A549 (cell line): ENCODE data around the gene IFT80. TPM values are rescaled to one million over a fixed set of nuclear protein-coding genes. Genes with fewer than 3 reads are reported as not detected.

Source experiments
- ATAC-seq, 2 experiments: fragments of 200-7000 bp in 1 of 2; fragments of >200 bp in 1 of 2; cut with Nextera tagmentation in 1 of 2; cut with Tn5 transposase in 1 of 2; 3 replicates each; pipeline versions ENCODE4 v1.8.0 to v1.9.1; 2018 to 2020; ENCODE audit warnings: mild to moderate bottlenecking in 1 of 2, moderate library complexity in 1 of 2
- CTCF ChIA-PET: fragments of 300-600 bp; sonication (Branson Sonifier 250); formaldehyde crosslinking; extraction: SDS; loops from one replicate; lab custom pipeline; 2021; ENCODE audit warnings: antibody characterized with exemption, inconsistent platforms; lab: Yijun Ruan, JAX
- POLR2A ChIA-PET: fragments of 350-600 bp; formaldehyde crosslinking; extraction: SDS; loops from one replicate; lab custom pipeline; 2021; ENCODE audit warnings: antibody characterized with exemption, inconsistent platforms; lab: Yijun Ruan, JAX
- DNase-seq, 2 experiments: peaks; one replicate each; pipeline versions ENCODE4 v3.0.0 to v3.0.0-alpha.2; 2011 to 2016; ENCODE audit warnings: low read depth in 1 of 2, low spot score in 1 of 2
- FAIRE-seq: peaks from 2 replicates; lab custom pipeline; 2011; peaks lifted over from hg19 to GRCh38; lab: Jason Lieb, UNC
- H3K27ac ChIP-seq, 2 experiments: fragments of >200 bp; sonication (Bioruptor Twin); formaldehyde crosslinking; 3 replicates each; pipeline ENCODE4 v1.5.1; 2016 to 2017
- H3K4me1 ChIP-seq: fragments of >200 bp; sonication (Bioruptor Twin); formaldehyde crosslinking; 3 replicates; pipeline ENCODE4 v1.6.1; 2016
- H3K4me2 ChIP-seq: fragments of >200 bp; sonication (Bioruptor Twin); formaldehyde crosslinking; 3 replicates; pipeline ENCODE4 v1.6.1; 2016
- H3K4me3 ChIP-seq: fragments of >200 bp; sonication (Bioruptor Twin); formaldehyde crosslinking; 3 replicates; pipeline ENCODE4 v1.5.1; 2016
- H3K9me3 ChIP-seq: fragments of >200 bp; sonication (Bioruptor Twin); formaldehyde crosslinking; 3 replicates; pipeline ENCODE4 v1.6.1; 2016
- CEBPB ChIP-seq, 2 experiments: fragments of >200 bp in 1 of 2; sonication (Bioruptor Twin) in 1 of 2; formaldehyde crosslinking in 1 of 2; IDR thresholded peaks; 2 replicates each; pipeline ENCODE4 v1.6.1; 2012 to 2016
- JUN ChIP-seq, 2 experiments: fragments of >200 bp; sonication (Bioruptor Twin); formaldehyde crosslinking; IDR thresholded peaks; 2 replicates in 1 of 2; 3 replicates in 1 of 2; pipeline ENCODE4 v1.6.1; 2016 to 2017
- JUNB ChIP-seq: fragments of >200 bp; sonication (Bioruptor Twin); formaldehyde crosslinking; IDR thresholded peaks from 2 replicates; pipeline ENCODE4 v1.6.1; 2016
- MAFK ChIP-seq: fragments of 450-650 bp; IDR thresholded peaks from 2 replicates; pipeline ENCODE4 v1.6.1; 2014; ENCODE audit not compliant: partially characterized antibody
- MYC ChIP-seq: IDR thresholded peaks from 2 replicates; pipeline ENCODE4 v1.6.1; 2012; ENCODE audit warnings: mild to moderate bottlenecking, inconsistent platforms, low read length, improper control_type of control experiment, borderline replicate concordance
- NR3C1 ChIP-seq: fragments of >200 bp; sonication (Bioruptor Twin); formaldehyde crosslinking; IDR thresholded peaks from 3 replicates; pipeline ENCODE4 v1.6.1; 2017
- POLR2A ChIP-seq: IDR thresholded peaks from 2 replicates; pipeline ENCODE4 v1.6.1; 2012; ENCODE audit warnings: mild to moderate bottlenecking, low read length
- RARB ChIP-seq: fragments of 250-450 bp; sonication (Bioruptor Pico); IDR thresholded peaks from 2 replicates; pipeline ENCODE4 v1.8.0; 2021; ENCODE audit warnings: mild to moderate bottlenecking, moderate library complexity
- TFCP2L1 ChIP-seq: fragments of 250-450 bp; sonication (Bioruptor Pico); IDR thresholded peaks from 2 replicates; pipeline ENCODE4 v1.5.0; 2021; ENCODE audit warnings: mild to moderate bottlenecking
- TP53 ChIP-seq: fragments of 250-450 bp; sonication (Bioruptor Pico); IDR thresholded peaks from 2 replicates; pipeline ENCODE4 v1.5.0; 2021; ENCODE audit warnings: mild to moderate bottlenecking, moderate library complexity
- WGBS: methylation state at CpG from one replicate; pipeline ENCODE4 v1.1.6; 2017; ENCODE audit errors: missing lambda C conversion rate; 5-methylcytosine and 5-hydroxymethylcytosine counted together
- polyA plus RNA-seq, 4 experiments: library from polyadenylated mRNA; depleted of rRNA in 3 of 4; stranded (reverse); fragments of >200 nt; fragmentation: RNase III in 1 of 4; extraction: RNeasy Plus Mini Kit Qiagen cat#74134 plus additional on column Dnase treatment in 1 of 4; gene quantifications; 2 replicates in 3 of 4; 3 replicates in 1 of 4; pipeline ENCODE4 v1.2.3, GENCODE V29; 2011 to 2017
- TF ChIP-seq, protein P1 (sequence below): fragments of 150-350 bp; IDR thresholded peaks from 2 replicates; pipeline ENCODE4 v1.6.1; 2014; ENCODE audit warnings: low read depth, mild to moderate bottlenecking, low read length
- TF ChIP-seq, protein P2 (sequence below): fragments of 250-450 bp; sonication (Bioruptor Pico); IDR thresholded peaks from 2 replicates; pipeline ENCODE4 v1.5.0; 2020; ENCODE audit warnings: low read depth, mild to moderate bottlenecking, moderate library complexity
- TF ChIP-seq, protein P3 (sequence below): fragments of 200-600 bp; sonication (generic); IDR thresholded peaks from 2 replicates; pipeline ENCODE4 v1.6.1; 2016; ENCODE audit warnings: antibody characterized with exemption, mild to moderate bottlenecking, moderate library complexity
- TF ChIP-seq, protein P4 (sequence below): fragments of >200 bp; sonication (Bioruptor Twin); formaldehyde crosslinking; IDR thresholded peaks from 3 replicates; pipeline ENCODE4 v1.6.1; 2016
- TF ChIP-seq, protein P5 (sequence below): fragments of 450-650 bp; IDR thresholded peaks from 2 replicates; pipeline ENCODE4 v1.6.1; 2014; ENCODE audit warnings: antibody characterized with exemption

The IFT80 gene
- polyA plus RNA-seq, 2 of the 4 experiments (the other 2 are of a cell fraction) = 30.6 to 41.8 TPM

DNA sequence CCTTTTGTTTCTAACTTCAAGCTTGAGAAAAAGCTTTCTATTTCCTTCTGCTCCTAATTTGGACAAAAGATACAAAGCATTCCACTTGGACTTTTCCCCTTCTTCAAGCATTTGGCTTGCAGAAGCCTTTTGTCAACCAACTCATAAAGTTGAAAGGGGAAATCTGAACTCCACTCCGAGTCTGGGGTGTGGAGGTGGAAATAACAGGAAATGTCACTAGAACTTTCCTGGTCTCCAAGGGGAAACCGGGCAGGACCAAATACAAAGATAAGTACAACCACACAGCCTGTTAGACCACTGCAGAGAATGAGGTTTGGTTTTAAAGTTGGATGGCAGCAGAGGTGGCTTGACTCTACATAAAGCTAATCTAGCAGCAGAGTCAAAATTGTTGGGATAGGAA, 178.0 kb downstream of the IFT80 start (continued):
- TF ChIP-seq, protein P1, sequence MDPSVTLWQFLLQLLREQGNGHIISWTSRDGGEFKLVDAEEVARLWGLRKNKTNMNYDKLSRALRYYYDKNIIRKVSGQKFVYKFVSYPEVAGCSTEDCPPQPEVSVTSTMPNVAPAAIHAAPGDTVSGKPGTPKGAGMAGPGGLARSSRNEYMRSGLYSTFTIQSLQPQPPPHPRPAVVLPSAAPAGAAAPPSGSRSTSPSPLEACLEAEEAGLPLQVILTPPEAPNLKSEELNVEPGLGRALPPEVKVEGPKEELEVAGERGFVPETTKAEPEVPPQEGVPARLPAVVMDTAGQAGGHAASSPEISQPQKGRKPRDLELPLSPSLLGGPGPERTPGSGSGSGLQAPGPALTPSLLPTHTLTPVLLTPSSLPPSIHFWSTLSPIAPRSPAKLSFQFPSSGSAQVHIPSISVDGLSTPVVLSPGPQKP = no peak

DNA sequence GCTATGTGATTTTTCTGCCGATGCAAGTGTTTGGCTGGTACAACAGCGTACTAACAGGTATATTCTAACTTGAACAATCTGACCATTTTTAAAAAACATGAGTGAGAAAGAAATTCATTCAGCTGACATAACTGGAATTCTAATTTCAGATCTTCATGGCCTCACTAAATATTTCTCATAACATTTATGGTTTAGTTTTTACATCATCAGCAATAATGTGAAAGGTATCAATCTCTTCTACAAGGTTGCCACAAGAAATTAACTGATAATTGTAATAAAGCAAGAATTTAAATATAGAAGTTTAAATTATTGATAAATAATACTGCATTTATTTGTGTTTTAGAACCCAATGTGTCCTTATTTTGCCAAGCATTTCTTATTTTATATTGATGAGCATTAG, 179.0 kb downstream of the IFT80 start:
- Histone ChIP-seq H3K27ac (no peak overlapping the region), H3K4me1 (no peaks in the 10 kb centered on the region), H3K4me3 (no peak overlapping the region), H3K4me2 (no peak overlapping the region), H3K9me3 (no peaks in the 10 kb centered on the region)
- DNase-seq (no peak), FAIRE-seq (no peak), ATAC-seq (no peak)
- TF ChIP-seq MAFK (peak; percentile 52), CEBPB (IDR thresholded peaks at IDR 0.05) (no peak)
- WGBS = 90% methylated on average over 2 of the region's 2 CpGs
- POLR2A ChIA-PET = no interaction called here
- CTCF ChIA-PET = interaction anchor here (2.7 kb wide), 1 partner anchor 57 kb away, joined by 7 read pairs; no protein-coding TSS in a partner anchor

DNA sequence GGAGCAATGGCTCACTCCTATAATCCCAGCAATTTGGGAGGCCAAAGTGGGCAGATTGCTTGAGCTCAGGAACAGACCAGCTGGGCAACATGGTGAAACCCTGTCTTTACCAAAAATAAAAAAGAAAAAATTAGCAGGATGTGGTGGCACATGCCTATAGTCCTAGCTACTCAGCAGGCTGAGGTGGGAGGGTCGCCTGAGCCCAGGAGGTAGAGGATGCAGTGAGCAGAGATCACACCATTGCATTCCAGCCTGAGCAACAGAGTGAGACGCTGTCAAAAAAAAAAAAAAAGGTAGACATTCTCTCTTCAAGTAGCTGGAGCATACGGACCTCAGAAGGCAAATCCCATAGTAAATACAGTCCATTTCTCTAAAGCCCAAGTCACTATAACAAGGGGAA, 180.9 kb downstream of the IFT80 start:
- Histone ChIP-seq H3K4me2 (no peak overlapping the region), H3K4me3 (no peak overlapping the region), H3K9me3 (no peaks in the 10 kb centered on the region), H3K4me1 (no peaks in the 10 kb centered on the region), H3K27ac (no peak overlapping the region)
- 53% methylated on average over 3 of the region's 3 CpGs for WGBS
- CTCF ChIA-PET = no interaction called here
- TF ChIP-seq NR3C1 = no peak
- TF ChIP-seq, protein P2, sequence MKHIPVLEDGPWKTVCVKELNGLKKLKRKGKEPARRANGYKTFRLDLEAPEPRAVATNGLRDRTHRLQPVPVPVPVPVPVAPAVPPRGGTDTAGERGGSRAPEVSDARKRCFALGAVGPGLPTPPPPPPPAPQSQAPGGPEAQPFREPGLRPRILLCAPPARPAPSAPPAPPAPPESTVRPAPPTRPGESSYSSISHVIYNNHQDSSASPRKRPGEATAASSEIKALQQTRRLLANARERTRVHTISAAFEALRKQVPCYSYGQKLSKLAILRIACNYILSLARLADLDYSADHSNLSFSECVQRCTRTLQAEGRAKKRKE (CRISPR knock-in tag) = no peak
- TF ChIP-seq JUNB = no peak
- FAIRE-seq (no peak), DNase-seq (no peak), ATAC-seq (no peak)
- POLR2A ChIA-PET = no interaction called here

DNA sequence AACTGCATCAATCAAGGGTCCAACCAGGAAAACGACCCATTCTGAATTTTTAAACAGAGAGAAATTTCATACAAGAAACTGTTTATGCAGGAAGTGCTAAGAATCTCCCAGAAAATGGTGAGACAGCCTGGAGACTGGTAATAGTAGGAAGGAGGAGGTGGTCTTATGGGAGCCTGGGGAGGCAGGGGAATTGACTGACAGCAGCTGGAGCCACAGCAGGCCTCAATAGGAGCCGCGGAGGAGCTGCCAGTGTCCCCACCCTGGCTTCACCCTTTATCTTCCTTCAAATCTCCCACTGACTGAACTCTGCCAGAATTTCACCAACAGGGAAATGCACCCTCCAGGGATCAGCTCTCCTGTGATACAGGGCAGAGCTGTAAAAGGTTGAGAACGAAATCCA, 181.3 kb downstream of the IFT80 start:
- CTCF ChIA-PET = interaction anchor here (4.3 kb wide), 1 partner anchor 7 kb away, joined by 25 read pairs; the partner anchor contains the start of gene C3orf80
- ATAC-seq (no peak), FAIRE-seq (no peak), DNase-seq (no peak)
- no peak for TF ChIP-seq POLR2A
- Histone ChIP-seq H3K4me2 (no peak overlapping the region), H3K4me1 (no peaks in the 10 kb centered on the region), H3K27ac (no peak overlapping the region), H3K9me3 (no peaks in the 10 kb centered on the region), H3K4me3 (no peak overlapping the region)
- POLR2A ChIA-PET = no interaction called here
- 56% methylated on average over 4 of the region's 4 CpGs for WGBS

DNA sequence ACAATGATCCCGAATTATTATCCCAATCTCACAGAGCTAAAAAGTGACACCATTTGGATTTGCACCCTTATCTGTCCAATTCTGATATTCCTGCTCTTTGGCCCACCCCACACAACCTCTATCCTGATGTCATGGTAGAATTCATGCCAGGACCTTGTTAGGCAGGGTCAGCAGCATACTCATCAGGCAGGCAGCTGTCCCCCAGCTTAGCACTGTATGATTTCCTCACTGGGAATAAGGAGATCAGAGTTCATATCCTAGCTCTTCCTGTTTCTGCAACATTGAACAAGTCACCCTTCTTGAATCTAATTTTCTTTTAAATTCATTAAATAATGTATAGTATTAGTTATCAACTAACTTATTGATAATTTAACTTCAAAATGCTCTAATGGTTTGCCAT, 185.8 kb downstream of the IFT80 start:
- POLR2A ChIA-PET = interaction anchor here (0.6 kb wide), 1 partner anchor 49 kb away, joined by 4 read pairs; no protein-coding TSS in a partner anchor
- peaks cover 6% of the 10 kb centered on the region; the same call in 1 of the 3 replicates for H3K4me1 ChIP-seq
- DNase-seq (no peak), ATAC-seq (no peak), FAIRE-seq (no peak)
- H3K4me2 ChIP-seq = no peak overlapping the region
- TF ChIP-seq, protein P3, sequence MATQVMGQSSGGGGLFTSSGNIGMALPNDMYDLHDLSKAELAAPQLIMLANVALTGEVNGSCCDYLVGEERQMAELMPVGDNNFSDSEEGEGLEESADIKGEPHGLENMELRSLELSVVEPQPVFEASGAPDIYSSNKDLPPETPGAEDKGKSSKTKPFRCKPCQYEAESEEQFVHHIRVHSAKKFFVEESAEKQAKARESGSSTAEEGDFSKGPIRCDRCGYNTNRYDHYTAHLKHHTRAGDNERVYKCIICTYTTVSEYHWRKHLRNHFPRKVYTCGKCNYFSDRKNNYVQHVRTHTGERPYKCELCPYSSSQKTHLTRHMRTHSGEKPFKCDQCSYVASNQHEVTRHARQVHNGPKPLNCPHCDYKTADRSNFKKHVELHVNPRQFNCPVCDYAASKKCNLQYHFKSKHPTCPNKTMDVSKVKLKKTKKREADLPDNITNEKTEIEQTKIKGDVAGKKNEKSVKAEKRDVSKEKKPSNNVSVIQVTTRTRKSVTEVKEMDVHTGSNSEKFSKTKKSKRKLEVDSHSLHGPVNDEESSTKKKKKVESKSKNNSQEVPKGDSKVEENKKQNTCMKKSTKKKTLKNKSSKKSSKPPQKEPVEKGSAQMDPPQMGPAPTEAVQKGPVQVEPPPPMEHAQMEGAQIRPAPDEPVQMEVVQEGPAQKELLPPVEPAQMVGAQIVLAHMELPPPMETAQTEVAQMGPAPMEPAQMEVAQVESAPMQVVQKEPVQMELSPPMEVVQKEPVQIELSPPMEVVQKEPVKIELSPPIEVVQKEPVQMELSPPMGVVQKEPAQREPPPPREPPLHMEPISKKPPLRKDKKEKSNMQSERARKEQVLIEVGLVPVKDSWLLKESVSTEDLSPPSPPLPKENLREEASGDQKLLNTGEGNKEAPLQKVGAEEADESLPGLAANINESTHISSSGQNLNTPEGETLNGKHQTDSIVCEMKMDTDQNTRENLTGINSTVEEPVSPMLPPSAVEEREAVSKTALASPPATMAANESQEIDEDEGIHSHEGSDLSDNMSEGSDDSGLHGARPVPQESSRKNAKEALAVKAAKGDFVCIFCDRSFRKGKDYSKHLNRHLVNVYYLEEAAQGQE = no peak
- no peak for TF ChIP-seq CEBPB (IDR thresholded peaks at IDR 0.05)
- TF ChIP-seq RARB (CRISPR knock-in tag) = no peak
- TF ChIP-seq, protein P4, sequence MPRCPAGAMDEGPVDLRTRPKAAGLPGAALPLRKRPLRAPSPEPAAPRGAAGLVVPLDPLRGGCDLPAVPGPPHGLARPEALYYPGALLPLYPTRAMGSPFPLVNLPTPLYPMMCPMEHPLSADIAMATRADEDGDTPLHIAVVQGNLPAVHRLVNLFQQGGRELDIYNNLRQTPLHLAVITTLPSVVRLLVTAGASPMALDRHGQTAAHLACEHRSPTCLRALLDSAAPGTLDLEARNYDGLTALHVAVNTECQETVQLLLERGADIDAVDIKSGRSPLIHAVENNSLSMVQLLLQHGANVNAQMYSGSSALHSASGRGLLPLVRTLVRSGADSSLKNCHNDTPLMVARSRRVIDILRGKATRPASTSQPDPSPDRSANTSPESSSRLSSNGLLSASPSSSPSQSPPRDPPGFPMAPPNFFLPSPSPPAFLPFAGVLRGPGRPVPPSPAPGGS = no peak
- no peak for TF ChIP-seq TP53 (CRISPR knock-in tag)
- TF ChIP-seq JUN (IDR thresholded peaks at IDR 0.05) = no peak
- TF ChIP-seq TFCP2L1 (CRISPR knock-in tag) = no peak
- TF ChIP-seq, protein P5, sequence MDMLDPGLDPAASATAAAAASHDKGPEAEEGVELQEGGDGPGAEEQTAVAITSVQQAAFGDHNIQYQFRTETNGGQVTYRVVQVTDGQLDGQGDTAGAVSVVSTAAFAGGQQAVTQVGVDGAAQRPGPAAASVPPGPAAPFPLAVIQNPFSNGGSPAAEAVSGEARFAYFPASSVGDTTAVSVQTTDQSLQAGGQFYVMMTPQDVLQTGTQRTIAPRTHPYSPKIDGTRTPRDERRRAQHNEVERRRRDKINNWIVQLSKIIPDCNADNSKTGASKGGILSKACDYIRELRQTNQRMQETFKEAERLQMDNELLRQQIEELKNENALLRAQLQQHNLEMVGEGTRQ = no peak
- no peak for TF ChIP-seq MYC
- TF ChIP-seq, protein P2 (CRISPR knock-in tag) = no peak
- no peaks in the 10 kb centered on the region for H3K9me3 ChIP-seq
- WGBS = 50% methylated on average over 1 of the region's 1 CpG
- no peak overlapping the region for H3K27ac ChIP-seq
- no peak overlapping the region for H3K4me3 ChIP-seq
- CTCF ChIA-PET = interaction anchor here (0.6 to 3.5 kb wide), 6 partner anchors 12 to 207 kb away, joined by 3 to 23 read pairs (median 10); partner anchors contain the start of gene C3orf80
